MM.1S (cell line): ENCODE results near the gene NTM.

Experiments used
- DNase-seq: peaks from one replicate; pipeline ENCODE4 v3.0.0-alpha.2; 2015
- H2AFZ ChIP-seq: fragments of 300-600 bp; sonication (generic); 2 replicates; pipeline ENCODE4 v1.6.0; 2016; ENCODE audit warnings: antibody characterized with exemption, low read length
- H3F3A ChIP-seq: fragments of 300-600 bp; sonication (generic); 2 replicates; pipeline ENCODE4 v1.6.1; 2016; ENCODE audit warnings: mild to moderate bottlenecking, antibody characterized with exemption, low read length, moderate library complexity, mixed read lengths; ENCODE audit not compliant: insufficient read depth
- H3K27ac ChIP-seq: fragments of 300-600 bp; sonication (generic); 2 replicates; pipeline ENCODE4 v1.5.1; 2016; ENCODE audit warnings: mild to moderate bottlenecking, low read length
- H3K27me3 ChIP-seq: fragments of 300-600 bp; sonication (generic); replicated peaks from 2 replicates; pipeline ENCODE4 v1.6.0; 2016; ENCODE audit warnings: low read length; ENCODE audit not compliant: insufficient read depth
- H3K36me3 ChIP-seq: fragments of 300-600 bp; sonication (generic); replicated peaks from 2 replicates; pipeline ENCODE4 v1.6.1; 2016; ENCODE audit warnings: mild to moderate bottlenecking, low read length, mixed read lengths; ENCODE audit not compliant: insufficient read depth
- H3K4me1 ChIP-seq: fragments of 300-600 bp; sonication (generic); 2 replicates; pipeline ENCODE4 v1.6.1; 2016; ENCODE audit warnings: low read length, mixed read lengths
- H3K4me2 ChIP-seq: fragments of 300-600 bp; sonication (generic); 2 replicates; pipeline ENCODE4 v1.6.0; 2016; ENCODE audit warnings: low read depth, low read length
- H3K4me3 ChIP-seq: fragments of 300-600 bp; sonication (generic); 2 replicates; pipeline ENCODE4 v1.5.1; 2016; ENCODE audit warnings: low read length, mixed read lengths
- H3K79me2 ChIP-seq: fragments of 300-600 bp; sonication (generic); 2 replicates; pipeline ENCODE4 v1.6.1; 2016; ENCODE audit warnings: mixed run types, low read length, mixed read lengths
- H3K9ac ChIP-seq: fragments of 300-600 bp; sonication (generic); 2 replicates; pipeline ENCODE4 v1.6.1; 2016; ENCODE audit warnings: low read length, mixed read lengths
- H3K9me2 ChIP-seq: fragments of 300-600 bp; sonication (generic); replicated peaks from 2 replicates; pipeline ENCODE4 v1.6.1; 2016; ENCODE audit warnings: mild to moderate bottlenecking, low read length, mixed read lengths; ENCODE audit not compliant: insufficient read depth
- H3K9me3 ChIP-seq: fragments of 300-600 bp; sonication (generic); replicated peaks from 2 replicates; pipeline ENCODE4 v1.6.1; 2016; ENCODE audit warnings: mild to moderate bottlenecking, low read length, mixed read lengths; ENCODE audit not compliant: insufficient read depth
- H4K20me1 ChIP-seq: fragments of 300-600 bp; sonication (generic); 2 replicates; pipeline ENCODE4 v1.6.1; 2016; ENCODE audit warnings: mild to moderate bottlenecking, low read length, moderate library complexity, mixed read lengths; ENCODE audit not compliant: insufficient read depth
- CTCF ChIP-seq: fragments of 300-600 bp; sonication (generic); IDR thresholded peaks from 2 replicates; pipeline ENCODE4 v1.5.1; 2016; ENCODE audit warnings: antibody characterized with exemption, low read length, mixed read lengths
- EZH2 ChIP-seq: fragments of 300-600 bp; sonication (generic); optimal IDR thresholded peaks from 2 replicates; pipeline ENCODE3; 2017; ENCODE audit warnings: low read depth, mild to moderate bottlenecking, antibody characterized with exemption, low read length, mixed read lengths
- EZH2phosphoT487 ChIP-seq: fragments of 300-600 bp; sonication (generic); IDR thresholded peaks from 2 replicates; pipeline ENCODE4 v1.6.1; 2018; ENCODE audit warnings: antibody characterized with exemption, low read length

NTM gene

GRCh38 chr11:132080127-132080526 is 709.7 kb downstream of the NTM start:
- H3K4me3 ChIP-seq, result no peak overlapping the region
- H3K27ac ChIP-seq, result no peak overlapping the region
- no peaks in the 10 kb centered on the region for H3F3A ChIP-seq
- no peaks in the 10 kb centered on the region for H3K79me2 ChIP-seq
- no peak overlapping the region for H3K4me2 ChIP-seq
- no peak for TF ChIP-seq CTCF
- no peak for TF ChIP-seq EZH2
- no peak for TF ChIP-seq EZH2phosphoT487
- H3K4me1 ChIP-seq, result no peaks in the 10 kb centered on the region
- no peaks in the 10 kb centered on the region for H3K36me3 ChIP-seq
- no peaks in the 10 kb centered on the region for H4K20me1 ChIP-seq
- no peak for DNase-seq
- no peaks in the 10 kb centered on the region for H3K9me2 ChIP-seq
- no peaks in the 10 kb centered on the region for H3K9me3 ChIP-seq
- H3K9ac ChIP-seq, result no peak overlapping the region
- H2AFZ ChIP-seq, result no peak overlapping the region
- no peaks in the 10 kb centered on the region for H3K27me3 ChIP-seq

- Histone ChIP-seq H3K27me3 (no peaks in the 10 kb centered on the region), H4K20me1 (no peaks in the 10 kb centered on the region), H3K36me3 (no peaks in the 10 kb centered on the region), H3K4me3 (no peak overlapping the region), H3K4me2 (no peak overlapping the region), H3K9me3 (no peaks in the 10 kb centered on the region), H3F3A (no peaks in the 10 kb centered on the region), H3K27ac (no peak overlapping the region), H3K9me2 (no peaks in the 10 kb centered on the region), H3K4me1 (no peaks in the 10 kb centered on the region), H2AFZ (no peak overlapping the region), H3K9ac (no peak overlapping the region), H3K79me2 (no peaks in the 10 kb centered on the region)
- no peak for TF ChIP-seq EZH2phosphoT487
- no peak for TF ChIP-seq EZH2
- TF ChIP-seq CTCF, result no peak
- DNase-seq, result no peak
Observed at GRCh38 chr11:132082566-132082965, 712.2 kb downstream of the NTM start.

GRCh38 chr11:132084433-132084832 is 714.0 kb downstream of the NTM start:
- Histone ChIP-seq H3K27ac (no peak overlapping the region), H3K4me1 (no peaks in the 10 kb centered on the region), H3K27me3 (no peaks in the 10 kb centered on the region), H3K4me2 (no peak overlapping the region), H2AFZ (no peak overlapping the region), H3K9ac (no peak overlapping the region), H3K79me2 (no peaks in the 10 kb centered on the region), H3K9me3 (no peaks in the 10 kb centered on the region), H3K9me2 (no peaks in the 10 kb centered on the region), H3K4me3 (no peak overlapping the region), H3F3A (no peaks in the 10 kb centered on the region), H3K36me3 (no peaks in the 10 kb centered on the region), H4K20me1 (no peaks in the 10 kb centered on the region)
- no peak for TF ChIP-seq EZH2
- no peak for TF ChIP-seq CTCF
- no peak for TF ChIP-seq EZH2phosphoT487
- no peak for DNase-seq
